ENCODE measurements around the gene RBPMS2. TPM values are rescaled to one million over a fixed set of nuclear protein-coding genes. Genes with fewer than 3 reads are reported as not detected.

Gene RBPMS2
- polyA plus RNA-seq, 1 donor, result 7.7 TPM

DNA sequence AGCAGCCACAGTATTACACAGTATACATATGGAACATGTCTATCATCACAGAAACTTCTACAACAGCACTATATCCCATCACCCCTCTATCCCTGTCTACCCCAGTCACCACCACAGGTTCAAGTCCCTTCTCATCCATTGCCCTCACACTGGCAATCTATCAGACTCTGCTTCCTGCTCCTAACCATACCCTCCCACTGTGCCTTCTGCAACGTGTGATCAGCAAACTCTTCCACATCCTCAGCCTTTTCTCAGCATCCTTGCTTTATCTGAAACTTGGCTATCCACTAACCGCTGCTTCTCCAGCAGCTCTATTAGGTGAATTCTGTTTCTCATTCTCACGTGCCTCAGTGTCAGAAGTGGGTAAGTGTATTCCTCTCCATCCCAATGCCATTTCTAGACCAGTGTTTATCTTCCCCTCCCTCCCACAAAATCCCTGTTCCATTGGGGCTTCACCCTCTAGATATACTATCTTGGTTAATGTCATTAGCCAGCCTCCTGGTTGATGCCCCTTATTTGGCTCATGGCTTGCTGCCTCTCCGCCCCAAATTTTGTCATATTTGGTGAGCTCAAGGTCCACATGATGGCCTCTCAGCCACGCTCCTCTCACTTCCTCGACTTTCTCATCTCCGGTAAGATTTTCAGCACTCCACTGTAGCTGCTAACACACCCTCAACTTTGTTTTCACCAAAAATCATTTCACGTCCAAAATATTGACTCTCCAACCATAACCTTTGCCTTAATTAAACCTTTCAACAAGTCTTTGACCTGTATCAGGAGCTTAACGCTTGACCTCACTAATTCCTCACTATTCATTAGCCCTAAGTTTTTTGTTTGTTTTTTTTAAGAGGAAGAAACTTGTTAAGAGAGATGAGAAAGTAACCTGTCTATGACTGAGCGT lies 69.1 kb downstream of the RBPMS2 start:
- WGBS (ENCODE audit: insufficient coverage, low lambda C conversion rate), result 78% methylated on average over 4 of the region's 10 CpGs
- Histone ChIP-seq H3K4me1 (ENCODE audit: control insufficient read depth, insufficient read depth, low read length) (peaks cover 12% of the 10 kb centered on the region), H3K9me3 (ENCODE audit: control insufficient read depth, low read depth, low read length) (no peaks in the 10 kb centered on the region), H3K36me3 (ENCODE audit: control insufficient read depth, insufficient read depth, low read length) (no peaks in the 10 kb centered on the region), H3K27me3 (ENCODE audit: control insufficient read depth, insufficient read depth, low read length) (no peaks in the 10 kb centered on the region), H3K27ac (ENCODE audit: low read length) (no peak overlapping the region), H3K4me3 (ENCODE audit: low read length) (no peak overlapping the region)
- no peak for DNase-seq

DNA sequence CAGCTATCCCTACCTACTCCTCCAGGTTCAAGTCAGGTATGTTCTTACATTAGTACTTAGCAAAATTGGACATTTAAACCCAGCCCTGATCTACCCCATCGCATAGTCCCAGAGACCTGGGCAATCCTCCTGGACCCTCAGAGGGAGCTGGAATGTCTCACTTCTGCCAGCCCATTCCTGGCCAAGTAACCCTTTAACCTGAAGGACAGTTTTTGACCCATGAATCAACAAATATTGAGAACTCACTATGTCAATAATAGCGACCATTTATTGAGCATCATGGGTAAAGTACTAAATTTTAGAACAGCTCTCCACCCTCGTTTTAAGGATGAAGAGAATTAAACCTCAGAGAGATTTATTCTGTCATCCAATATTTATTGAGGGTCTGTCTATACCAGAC lies 70.4 kb downstream of the RBPMS2 start:
- H3K36me3 ChIP-seq (ENCODE audit: control insufficient read depth, insufficient read depth, low read length), result peaks cover 4% of the 10 kb centered on the region
- peaks cover 24% of the 10 kb centered on the region for H3K4me1 ChIP-seq (ENCODE audit: control insufficient read depth, insufficient read depth, low read length)
- 67% methylated on average over 1 of the region's 3 CpGs for WGBS (ENCODE audit: insufficient coverage, low lambda C conversion rate)
- H3K4me3 ChIP-seq (ENCODE audit: low read length), result no peak overlapping the region
- no peaks in the 10 kb centered on the region for H3K27me3 ChIP-seq (ENCODE audit: control insufficient read depth, insufficient read depth, low read length)
- no peak overlapping the region for H3K27ac ChIP-seq (ENCODE audit: low read length)
- no peaks in the 10 kb centered on the region for H3K9me3 ChIP-seq (ENCODE audit: control insufficient read depth, low read depth, low read length)
- no peak for DNase-seq

DNA sequence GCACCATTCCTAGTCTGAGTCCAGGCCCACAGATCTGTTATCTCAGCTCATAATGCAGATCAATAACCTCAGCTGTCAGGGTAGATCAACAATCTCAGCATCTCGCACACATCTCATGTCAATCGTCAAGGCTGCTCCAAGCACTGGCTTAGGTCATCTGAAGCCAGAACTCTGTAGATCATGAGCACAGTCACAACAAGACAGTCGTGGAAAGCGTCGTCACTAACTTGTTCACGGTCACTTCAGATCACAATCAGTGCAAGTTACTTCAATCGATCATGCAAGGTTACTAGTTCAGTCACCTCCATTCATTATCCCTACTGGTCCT lies 71.8 kb downstream of the RBPMS2 start:
- Histone ChIP-seq H3K27me3 (ENCODE audit: control insufficient read depth, insufficient read depth, low read length) (no peaks in the 10 kb centered on the region), H3K36me3 (ENCODE audit: control insufficient read depth, insufficient read depth, low read length) (peaks cover 4% of the 10 kb centered on the region), H3K27ac (ENCODE audit: low read length) (peak overlapping the region; percentile 54), H3K4me1 (ENCODE audit: control insufficient read depth, insufficient read depth, low read length) (peaks cover 32% of the 10 kb centered on the region), H3K4me3 (ENCODE audit: low read length) (peak overlapping the region; percentile 93), H3K9me3 (ENCODE audit: control insufficient read depth, low read depth, low read length) (no peaks in the 10 kb centered on the region)
- DNase-seq, result no peak
- no CpG with 5 or more reads among the region's 7 CpGs for WGBS (ENCODE audit: insufficient coverage, low lambda C conversion rate)

DNA sequence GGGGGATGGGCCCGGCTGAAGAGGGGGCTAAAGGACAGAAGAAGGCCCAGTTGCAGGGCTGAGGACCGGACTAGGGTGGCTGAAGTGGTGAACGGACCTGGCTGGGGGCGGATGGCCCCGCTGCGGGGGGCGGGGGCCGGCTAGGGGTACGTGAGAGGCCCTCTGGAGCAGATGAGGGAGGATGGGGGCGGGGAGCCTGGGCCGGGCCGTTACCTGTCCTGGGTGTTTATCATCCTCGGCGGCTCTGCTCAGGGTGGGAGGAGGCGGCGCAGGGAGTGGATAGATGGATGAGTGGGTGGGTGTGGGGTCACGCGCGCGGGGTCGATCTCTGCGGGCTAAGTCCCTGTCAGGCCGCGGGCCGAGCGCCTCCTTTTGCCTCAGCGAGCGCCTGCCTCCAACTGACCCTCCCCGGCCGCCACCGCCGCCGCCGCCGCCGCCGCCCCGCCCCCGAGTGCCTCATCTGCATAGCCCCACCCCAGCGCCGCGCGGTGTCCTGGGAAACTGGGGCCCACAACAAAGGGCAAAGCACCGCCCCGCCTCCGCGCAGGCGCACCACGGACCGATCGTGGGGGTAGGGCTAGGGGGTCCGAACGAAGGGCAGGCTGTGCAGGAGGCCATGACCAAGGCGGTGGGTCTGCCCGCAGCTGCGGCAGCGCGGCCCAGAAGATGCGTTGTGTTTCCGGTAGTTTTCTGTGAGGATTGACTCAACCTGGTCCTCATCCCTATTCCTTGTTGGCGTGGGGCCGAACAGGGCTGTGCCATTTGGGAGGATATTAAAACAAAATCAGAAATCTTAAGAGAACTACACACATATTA lies 72.4 kb downstream of the RBPMS2 start:
- DNase-seq, result peak; percentile 95 to 96
- Histone ChIP-seq H3K36me3 (ENCODE audit: control insufficient read depth, insufficient read depth, low read length) (peaks cover 4% of the 10 kb centered on the region), H3K27ac (ENCODE audit: low read length) (peak overlapping the region; percentile 57), H3K4me3 (ENCODE audit: low read length) (peak overlapping the region; percentile 93), H3K4me1 (ENCODE audit: control insufficient read depth, insufficient read depth, low read length) (peaks cover 32% of the 10 kb centered on the region), H3K27me3 (ENCODE audit: control insufficient read depth, insufficient read depth, low read length) (no peaks in the 10 kb centered on the region), H3K9me3 (ENCODE audit: control insufficient read depth, low read depth, low read length) (no peaks in the 10 kb centered on the region)
- no CpG with 5 or more reads among the region's 62 CpGs for WGBS (ENCODE audit: insufficient coverage, low lambda C conversion rate)

DNA sequence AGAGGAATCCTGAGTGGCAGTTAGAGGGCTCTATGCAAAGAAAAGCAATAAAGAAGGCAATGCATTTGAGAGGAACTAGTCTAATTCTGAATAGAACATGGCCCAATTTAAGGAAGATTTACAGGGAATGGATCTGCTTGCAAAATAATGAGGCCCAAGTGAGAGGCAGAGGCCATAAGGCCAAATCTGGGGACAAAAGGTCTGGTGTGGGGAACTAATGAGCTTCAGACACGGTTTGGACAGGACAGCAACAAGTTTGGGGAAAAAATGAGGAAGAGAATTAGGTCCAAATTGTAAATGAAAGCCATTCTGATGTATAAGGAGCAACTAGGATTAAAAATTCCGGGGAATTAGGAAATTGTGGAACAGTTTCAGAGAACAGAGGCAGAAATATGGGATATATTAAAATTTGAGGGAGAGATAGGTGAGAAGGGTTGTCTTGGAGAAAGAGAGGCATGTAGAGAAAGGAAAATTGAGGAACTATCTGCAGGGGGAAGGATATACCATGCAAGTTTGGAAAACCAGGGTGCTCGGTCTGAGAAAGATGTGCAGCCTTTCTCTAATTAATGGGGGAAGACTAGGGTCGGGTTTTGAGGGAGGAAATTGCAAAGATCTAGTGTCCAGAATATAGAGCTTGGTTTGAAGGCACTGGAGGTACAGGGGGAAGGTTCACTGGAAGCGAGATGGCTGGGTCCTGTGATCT lies 73.8 kb downstream of the RBPMS2 start:
- 44% methylated on average over 2 of the region's 5 CpGs for WGBS (ENCODE audit: insufficient coverage, low lambda C conversion rate)
- no peaks in the 10 kb centered on the region for H3K9me3 ChIP-seq (ENCODE audit: control insufficient read depth, low read depth, low read length)
- H3K4me3 ChIP-seq (ENCODE audit: low read length), result peak overlapping the region; percentile 93
- H3K4me1 ChIP-seq (ENCODE audit: control insufficient read depth, insufficient read depth, low read length), result peaks cover 32% of the 10 kb centered on the region
- H3K36me3 ChIP-seq (ENCODE audit: control insufficient read depth, insufficient read depth, low read length), result peaks cover 4% of the 10 kb centered on the region
- H3K27me3 ChIP-seq (ENCODE audit: control insufficient read depth, insufficient read depth, low read length), result no peaks in the 10 kb centered on the region
- H3K27ac ChIP-seq (ENCODE audit: low read length), result peak overlapping the region; percentile 57
- no peak for DNase-seq

DNA sequence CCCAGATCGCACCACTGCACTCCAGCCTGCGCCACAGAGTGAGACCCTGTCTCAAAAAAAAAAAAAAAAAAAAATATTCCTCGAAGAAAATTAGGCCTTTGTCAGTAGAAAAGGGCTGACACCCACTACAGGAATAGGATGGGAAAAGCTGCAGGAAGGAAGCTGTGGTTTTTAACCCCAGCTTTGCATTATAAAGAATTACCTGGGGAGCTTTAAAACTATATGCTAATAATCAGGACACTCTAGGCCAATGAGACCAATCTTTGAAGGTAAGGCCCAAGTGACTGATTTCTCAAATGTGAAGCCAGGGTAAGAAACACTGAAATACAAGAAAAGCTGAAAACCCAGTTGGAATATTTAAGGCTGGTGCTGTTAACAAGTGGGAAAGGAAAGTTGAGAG lies 74.3 kb downstream of the RBPMS2 start:
- Histone ChIP-seq H3K27ac (ENCODE audit: low read length) (no peak overlapping the region), H3K4me3 (ENCODE audit: low read length) (peak overlapping the region; percentile 93), H3K9me3 (ENCODE audit: control insufficient read depth, low read depth, low read length) (no peaks in the 10 kb centered on the region), H3K4me1 (ENCODE audit: control insufficient read depth, insufficient read depth, low read length) (peaks cover 32% of the 10 kb centered on the region), H3K36me3 (ENCODE audit: control insufficient read depth, insufficient read depth, low read length) (peaks cover 4% of the 10 kb centered on the region), H3K27me3 (ENCODE audit: control insufficient read depth, insufficient read depth, low read length) (no peaks in the 10 kb centered on the region)
- DNase-seq, result no peak
- WGBS (ENCODE audit: insufficient coverage, low lambda C conversion rate), result 0% methylated on average over 1 of the region's 3 CpGs

DNA sequence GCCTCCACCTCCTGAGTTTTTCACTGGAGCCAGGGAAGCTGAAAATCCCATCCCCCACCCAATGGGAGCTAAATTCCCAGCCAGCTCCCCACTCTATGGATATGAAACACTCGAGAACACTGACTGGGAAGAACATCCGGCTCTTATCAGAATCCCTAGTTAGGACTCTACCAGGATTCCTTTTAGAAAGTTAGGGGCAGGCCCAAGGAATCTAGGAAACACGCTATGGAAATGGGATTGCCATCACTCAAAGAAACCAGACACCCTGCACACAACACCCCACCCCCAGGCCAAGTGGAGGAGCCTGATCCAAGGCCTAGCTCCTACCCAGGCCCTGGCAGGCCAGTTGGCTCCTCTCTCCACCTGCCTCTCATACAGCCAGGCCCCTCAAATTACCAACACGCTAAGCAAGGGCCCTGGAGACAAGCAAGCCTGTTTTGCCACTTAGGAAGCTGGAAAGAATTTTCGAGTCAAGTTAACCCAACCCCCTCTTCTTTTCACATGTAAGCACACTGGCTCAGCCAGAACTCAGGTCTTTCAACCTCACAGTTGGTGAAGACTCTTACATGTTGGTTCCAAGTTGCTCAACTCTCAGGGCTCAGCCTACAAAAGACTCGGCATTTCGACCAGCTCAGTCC lies 75.5 kb downstream of the RBPMS2 start:
- peaks cover 9% of the 10 kb centered on the region for H3K36me3 ChIP-seq (ENCODE audit: control insufficient read depth, insufficient read depth, low read length)
- H3K4me1 ChIP-seq (ENCODE audit: control insufficient read depth, insufficient read depth, low read length), result peaks cover 32% of the 10 kb centered on the region
- H3K4me3 ChIP-seq (ENCODE audit: low read length), result peak overlapping the region; percentile 13
- WGBS (ENCODE audit: insufficient coverage, low lambda C conversion rate), result no CpG with 5 or more reads among the region's 7 CpGs
- no peaks in the 10 kb centered on the region for H3K9me3 ChIP-seq (ENCODE audit: control insufficient read depth, low read depth, low read length)
- H3K27ac ChIP-seq (ENCODE audit: low read length), result peak overlapping the region; percentile 25
- no peaks in the 10 kb centered on the region for H3K27me3 ChIP-seq (ENCODE audit: control insufficient read depth, insufficient read depth, low read length)
- peak in 1 of 2 donors; percentile 30 for DNase-seq

DNA sequence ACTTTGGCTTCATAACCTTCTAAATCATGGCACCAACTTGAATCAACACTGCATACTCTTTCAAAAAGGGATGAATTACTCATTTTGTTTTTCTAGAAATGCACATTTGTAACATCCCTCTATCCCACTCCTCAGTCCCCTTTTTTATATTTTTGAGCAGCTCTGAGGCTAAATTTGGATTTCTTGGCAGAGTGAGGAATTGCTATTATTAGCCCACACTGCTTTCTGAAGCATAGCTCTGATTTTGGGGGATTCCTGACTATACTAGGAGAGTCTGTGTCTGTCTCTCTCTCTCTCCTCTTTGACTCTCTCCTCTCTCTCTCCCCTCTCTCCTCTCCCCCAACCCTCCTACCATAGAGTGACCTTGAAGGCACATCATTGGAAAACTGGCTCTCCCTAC lies 76.6 kb downstream of the RBPMS2 start:
- no peak for DNase-seq
- no peaks in the 10 kb centered on the region for H3K27me3 ChIP-seq (ENCODE audit: control insufficient read depth, insufficient read depth, low read length)
- H3K4me1 ChIP-seq (ENCODE audit: control insufficient read depth, insufficient read depth, low read length), result peaks cover 31% of the 10 kb centered on the region
- H3K9me3 ChIP-seq (ENCODE audit: control insufficient read depth, low read depth, low read length), result no peaks in the 10 kb centered on the region
- H3K4me3 ChIP-seq (ENCODE audit: low read length), result no peak overlapping the region
- H3K36me3 ChIP-seq (ENCODE audit: control insufficient read depth, insufficient read depth, low read length), result peaks cover 16% of the 10 kb centered on the region
- H3K27ac ChIP-seq (ENCODE audit: low read length), result no peak overlapping the region

DNA sequence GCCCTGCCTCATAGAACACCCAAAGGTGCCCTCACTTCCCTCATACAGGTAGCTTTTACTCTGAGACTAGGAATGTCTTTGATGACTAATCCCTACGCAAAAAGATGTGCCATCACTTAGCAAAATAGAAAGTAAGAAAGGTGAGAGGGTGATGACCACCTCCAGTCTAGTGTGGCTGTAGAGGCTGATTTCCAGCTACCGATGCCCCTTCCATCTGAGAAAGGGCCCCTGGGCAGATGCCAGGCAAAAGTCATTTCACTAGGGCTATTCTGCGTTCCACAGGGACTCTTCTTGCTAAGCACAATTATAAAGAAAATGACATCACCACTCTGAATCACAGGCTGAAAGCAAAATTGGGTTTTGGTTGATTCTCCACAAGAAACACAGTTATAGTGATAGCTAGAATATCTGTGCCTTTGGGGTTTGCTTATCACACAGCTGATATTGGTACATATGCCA lies 77.4 kb downstream of the RBPMS2 start:
- Histone ChIP-seq H3K4me1 (ENCODE audit: control insufficient read depth, insufficient read depth, low read length) (peaks cover 27% of the 10 kb centered on the region), H3K36me3 (ENCODE audit: control insufficient read depth, insufficient read depth, low read length) (peaks cover 20% of the 10 kb centered on the region), H3K9me3 (ENCODE audit: control insufficient read depth, low read depth, low read length) (no peaks in the 10 kb centered on the region), H3K4me3 (ENCODE audit: low read length) (no peak overlapping the region), H3K27ac (ENCODE audit: low read length) (no peak overlapping the region), H3K27me3 (ENCODE audit: control insufficient read depth, insufficient read depth, low read length) (no peaks in the 10 kb centered on the region)
- WGBS (ENCODE audit: insufficient coverage, low lambda C conversion rate), result no CpG with 5 or more reads among the region's 3 CpGs
- DNase-seq, result no peak

DNA sequence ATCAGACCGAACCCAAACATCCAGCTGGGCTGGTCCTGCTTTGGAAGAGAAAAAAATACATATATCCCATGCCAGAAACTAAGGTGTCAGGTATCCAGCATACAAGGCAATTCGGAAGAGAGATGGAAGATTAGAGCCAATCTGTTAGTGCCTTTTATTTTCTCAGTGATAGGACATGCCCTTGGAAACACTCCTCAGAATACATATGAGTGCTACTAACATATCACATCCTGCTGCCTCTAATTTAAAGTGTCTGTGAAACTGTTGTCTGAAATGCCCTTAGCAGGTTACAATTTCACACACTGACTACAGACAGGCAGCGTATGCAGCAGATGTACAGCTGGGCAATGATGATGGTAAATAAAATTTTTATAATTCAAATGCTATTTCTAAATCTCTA lies 78.9 kb downstream of the RBPMS2 start:
- no peaks in the 10 kb centered on the region for H3K9me3 ChIP-seq (ENCODE audit: control insufficient read depth, low read depth, low read length)
- DNase-seq, result no peak
- no peaks in the 10 kb centered on the region for H3K27me3 ChIP-seq (ENCODE audit: control insufficient read depth, insufficient read depth, low read length)
- H3K36me3 ChIP-seq (ENCODE audit: control insufficient read depth, insufficient read depth, low read length), result peaks cover 30% of the 10 kb centered on the region
- no peak overlapping the region for H3K27ac ChIP-seq (ENCODE audit: low read length)
- peaks cover 25% of the 10 kb centered on the region for H3K4me1 ChIP-seq (ENCODE audit: control insufficient read depth, insufficient read depth, low read length)
- no CpG with 5 or more reads among the region's 3 CpGs for WGBS (ENCODE audit: insufficient coverage, low lambda C conversion rate)
- H3K4me3 ChIP-seq (ENCODE audit: low read length), result no peak overlapping the region

Measured in large intestine (tissue), 3 donors.